DMS53 treated with DMSO at 0.1 percent for 48 hours (cell line): ENCODE results near the gene CENPW.

Experiments used
- DNase-seq: peaks from one replicate; lab custom pipeline; 2025; ENCODE audit not compliant: unreplicated experiment; lab: John Stamatoyannopoulos, UW

CENPW gene

GRCh38 chr6:126339796-126340609 is at the start of gene CENPW:
CENPW (plus strand) TSS chr6:126340115; CDS start chr6:126340274, 159 bp downstream.
- DNase-seq, result peak; percentile 51

DNA sequence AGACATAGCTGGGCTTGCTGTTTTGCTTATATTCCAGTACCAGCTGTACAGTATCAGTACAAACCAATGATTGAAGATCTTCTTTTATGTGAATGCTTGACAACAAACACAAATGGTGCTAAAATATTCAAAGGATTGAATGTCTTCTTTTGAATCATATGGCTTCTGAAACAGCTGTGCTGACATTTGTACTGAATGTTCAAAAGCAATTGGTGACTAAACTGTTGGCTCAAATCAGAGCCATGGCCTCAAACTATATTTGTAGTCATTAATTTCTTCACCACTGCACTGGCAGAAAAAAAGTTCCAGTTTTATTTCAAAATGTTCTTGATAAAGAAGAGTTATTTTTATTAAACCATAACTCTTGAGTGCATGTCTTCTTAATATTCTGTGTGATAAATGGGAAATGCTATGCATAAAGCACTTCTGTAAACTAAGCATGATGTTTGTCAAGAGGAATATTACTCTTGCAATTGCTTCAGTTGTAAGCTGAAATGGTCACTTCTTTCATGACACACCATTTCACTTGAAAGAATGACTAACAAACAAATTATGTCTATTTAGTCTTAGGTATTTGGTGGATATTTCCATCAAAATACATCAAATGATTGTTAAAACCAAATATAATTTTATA is 45.9 kb upstream of the CENPW start:
- no peak for DNase-seq

GRCh38 chr6:126300126-126300525 is 39.8 kb upstream of the CENPW start:
- DNase-seq, result no peak

GRCh38 chr6:126300735-126301134 is 39.2 kb upstream of the CENPW start:
- no peak for DNase-seq

- DNase-seq, result no peak
Measured at GRCh38 chr6:126302191-126302590, 37.7 kb upstream of the CENPW start.

- no peak for DNase-seq
Measured at GRCh38 chr6:126307849-126308248, 32.1 kb upstream of the CENPW start.

- DNase-seq, result no peak
Measured at GRCh38 chr6:126308362-126308761, 31.6 kb upstream of the CENPW start.

- no peak for DNase-seq
Measured at GRCh38 chr6:126312013-126312665, 27.8 kb upstream of the CENPW start.

- no peak for DNase-seq
Measured at GRCh38 chr6:126313941-126314340, 26.0 kb upstream of the CENPW start.

DNA sequence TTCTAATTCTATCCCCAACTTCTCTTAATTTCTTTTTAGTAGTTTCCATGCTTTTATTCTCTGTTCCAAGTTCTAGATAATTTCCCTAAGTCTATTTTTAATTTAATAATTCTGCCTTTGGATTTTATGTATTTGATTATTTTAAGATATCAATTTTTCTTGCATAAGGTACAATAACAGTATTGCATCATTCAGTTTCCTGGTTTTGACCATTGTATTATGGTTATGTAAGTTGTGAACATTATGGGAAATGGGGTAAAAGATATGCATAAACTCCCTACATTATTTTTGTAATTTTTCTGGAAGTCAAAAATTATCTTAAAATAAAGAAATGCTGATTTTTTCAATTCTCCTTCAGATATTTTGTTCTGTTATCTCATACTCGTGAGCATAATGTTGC is 21.1 kb upstream of the CENPW start:
- DNase-seq, result no peak

GRCh38 chr6:126333729-126334128 is 6.2 kb upstream of the CENPW start:
- DNase-seq, result no peak

GRCh38 chr6:126335210-126335609 is 4.7 kb upstream of the CENPW start:
- no peak for DNase-seq

DNA sequence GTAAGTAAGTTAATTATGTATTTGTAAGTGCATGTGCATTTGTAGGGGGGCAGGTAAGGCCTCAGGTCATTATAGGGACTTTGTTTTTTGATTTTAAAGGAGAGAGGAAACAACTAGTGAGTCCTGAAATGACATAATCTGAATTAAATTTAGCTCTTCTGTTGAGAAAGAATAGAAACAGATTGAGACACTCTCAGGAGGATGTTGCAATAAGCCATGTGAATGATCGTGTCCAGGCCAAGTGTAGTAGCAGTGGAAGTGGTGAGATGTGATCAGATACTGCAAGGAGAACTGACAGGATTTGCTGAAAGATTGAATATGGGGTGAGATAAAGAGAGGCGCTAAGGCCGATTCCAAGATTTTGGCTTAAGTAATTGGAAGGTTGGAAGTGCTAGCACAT is 2.6 kb upstream of the CENPW start:
- no peak for DNase-seq

- DNase-seq, result no peak
Measured at GRCh38 chr6:126341126-126341525, 1.2 kb downstream of the CENPW start.

DNA sequence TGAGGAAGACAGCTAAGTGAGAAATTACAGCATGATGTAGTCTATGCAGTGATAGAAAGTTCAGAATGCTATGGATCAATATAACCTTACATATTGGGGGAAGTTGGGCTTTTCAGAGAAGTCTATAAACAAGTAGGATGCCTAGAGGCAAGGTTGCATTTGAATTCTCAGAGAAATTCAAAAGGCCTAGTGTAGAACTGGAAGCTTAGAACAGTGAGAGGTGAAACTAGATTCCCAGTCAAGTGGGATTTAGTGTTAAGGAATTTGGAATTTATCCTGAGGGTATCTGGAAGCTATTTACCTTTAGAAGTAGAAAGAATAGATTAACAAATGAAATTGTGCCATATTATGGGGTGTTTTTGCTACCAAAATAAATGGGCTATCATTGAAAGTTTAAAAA is 4.3 kb downstream of the CENPW start:
- DNase-seq, result no peak

DNA sequence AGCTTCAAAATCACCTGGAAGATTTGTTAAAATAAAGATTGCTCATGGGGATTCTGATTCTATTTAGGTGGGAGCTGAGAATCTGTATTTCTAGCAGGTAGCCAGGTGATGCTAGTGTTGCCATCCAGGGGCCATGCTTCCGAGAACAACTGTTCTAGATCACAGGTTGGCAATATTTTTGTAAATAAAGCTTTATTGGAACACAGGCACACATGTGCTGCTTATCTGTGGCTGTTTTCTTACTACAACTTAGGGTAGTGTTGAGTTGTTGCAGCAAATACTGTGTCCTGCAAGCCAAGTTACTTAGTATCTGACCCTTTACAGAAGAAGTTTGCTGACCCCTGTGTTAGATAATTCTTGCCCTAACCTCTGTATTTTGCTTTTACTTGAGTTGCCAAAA is 12.0 kb downstream of the CENPW start:
- no peak for DNase-seq

DNA sequence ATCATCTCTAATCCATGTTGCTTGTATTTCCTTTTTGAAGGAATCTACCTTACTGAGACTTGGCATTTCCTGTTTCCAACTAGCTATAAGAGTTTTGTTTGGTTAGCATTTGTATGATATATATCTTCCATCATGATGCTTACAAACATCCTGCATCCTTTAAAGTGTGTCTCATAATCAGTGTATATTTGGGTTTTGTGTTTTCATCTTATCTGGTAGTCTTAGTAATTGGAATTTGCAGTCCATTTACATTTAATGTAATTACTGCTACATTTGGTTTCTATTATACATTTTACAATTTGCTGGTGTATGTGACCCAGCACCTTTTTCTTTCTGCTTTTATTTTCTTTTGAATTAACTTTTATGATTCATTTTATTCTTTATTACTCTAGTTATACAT is 12.6 kb downstream of the CENPW start:
- no peak for DNase-seq

- no peak for DNase-seq
Measured at GRCh38 chr6:126356526-126356925, 16.6 kb downstream of the CENPW start.

- DNase-seq, result no peak
Measured at GRCh38 chr6:126359936-126360537, 20.1 kb downstream of the CENPW start.

- no peak for DNase-seq
Measured at GRCh38 chr6:126361832-126362440, 22.0 kb downstream of the CENPW start.

- DNase-seq, result no peak
Measured at GRCh38 chr6:126367849-126368248, 27.9 kb downstream of the CENPW start.
